ENCODE measurements around the gene EXOC2.

The EXOC2 gene

GRCh38 chr6:449486-450419, 243.2 kb downstream of the EXOC2 start:
- FAIRE-seq, result no peak

DNA sequence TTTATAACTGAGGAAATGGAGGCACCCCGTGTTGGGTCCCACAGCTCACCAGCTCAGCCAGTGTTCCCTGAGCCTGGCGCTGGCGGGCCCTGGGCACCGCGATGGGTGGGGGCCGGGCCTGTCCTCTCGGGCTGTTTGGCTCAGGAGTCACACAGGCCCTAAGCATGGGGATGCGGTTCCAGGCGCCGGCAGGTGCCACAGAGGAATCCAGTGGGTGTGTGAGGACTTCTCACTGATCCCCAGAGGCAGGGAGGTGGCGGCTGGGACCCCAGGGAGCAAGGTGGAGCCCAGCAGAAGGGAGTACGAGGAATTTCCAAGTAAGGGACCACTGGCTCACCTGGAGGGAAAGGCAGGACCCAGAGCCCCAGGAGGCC, 243.9 kb downstream of the EXOC2 start:
- no peak for FAIRE-seq
- DNase-seq (ENCODE audit: insufficient read length), result no peak
- TF ChIP-seq POLR2AphosphoS5 (IDR thresholded peaks at IDR 0.05; ENCODE audit: low read depth, low read length), result no peak
- TF ChIP-seq TAF1 (IDR thresholded peaks at IDR 0.05; ENCODE audit: borderline replicate concordance, low read depth, low read length), result no peak
- no peak for TF ChIP-seq POLR2A (IDR thresholded peaks at IDR 0.05; ENCODE audit: low read depth, low read length)

More at GRCh38 chr6:449486-450419, 243.2 kb downstream of the EXOC2 start:
- no peak for TF ChIP-seq POLR2A (IDR thresholded peaks at IDR 0.05; ENCODE audit: low read depth, low read length)
- TF ChIP-seq POLR2AphosphoS5 (IDR thresholded peaks at IDR 0.05; ENCODE audit: low read depth, low read length), result no peak
- TF ChIP-seq TAF1 (IDR thresholded peaks at IDR 0.05; ENCODE audit: borderline replicate concordance, low read depth, low read length), result no peak
- DNase-seq (ENCODE audit: insufficient read length), result no peak

DNA sequence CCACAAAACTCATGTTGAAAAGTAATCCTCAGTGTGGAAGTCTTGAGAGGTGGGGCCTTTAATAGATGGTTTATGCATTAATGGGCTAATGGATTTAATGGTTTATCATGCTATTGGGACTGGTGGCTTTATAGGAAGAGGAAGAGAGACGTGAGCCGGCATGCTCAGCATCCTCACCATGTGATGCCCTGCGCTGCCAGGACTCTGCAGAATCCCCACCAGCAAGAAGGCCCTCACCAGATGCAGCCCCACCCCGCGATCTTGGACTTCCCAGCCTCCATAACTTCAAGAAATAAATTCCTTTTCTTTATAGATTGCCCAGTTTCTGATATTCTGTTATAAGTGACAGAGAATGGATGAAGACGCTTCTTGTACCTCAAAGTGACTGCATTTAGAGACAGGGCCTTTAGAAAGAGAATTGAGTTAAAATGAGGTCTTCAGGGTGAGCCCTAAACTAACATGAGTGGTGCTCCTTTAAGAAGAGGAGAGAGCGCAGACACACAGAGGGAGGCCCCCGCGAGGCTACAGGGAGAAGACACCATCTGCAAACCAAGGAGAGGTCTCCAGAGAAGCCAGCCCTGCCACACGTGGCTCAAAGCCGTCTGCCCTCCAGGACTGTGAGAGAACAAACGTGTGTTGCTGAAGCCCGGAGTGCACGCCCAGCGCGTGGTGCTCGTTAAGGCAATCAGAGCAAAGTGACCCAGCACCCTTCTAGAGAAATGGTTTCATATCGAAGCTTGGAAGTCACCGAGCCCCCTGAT, 244.5 kb downstream of the EXOC2 start:
- TF ChIP-seq TAF1 (IDR thresholded peaks at IDR 0.05; ENCODE audit: borderline replicate concordance, low read depth, low read length) (no peak), POLR2AphosphoS5 (IDR thresholded peaks at IDR 0.05; ENCODE audit: low read depth, low read length) (no peak), POLR2A (IDR thresholded peaks at IDR 0.05; ENCODE audit: low read depth, low read length) (no peak)
- FAIRE-seq, result no peak
- DNase-seq (ENCODE audit: insufficient read length), result no peak

DNA sequence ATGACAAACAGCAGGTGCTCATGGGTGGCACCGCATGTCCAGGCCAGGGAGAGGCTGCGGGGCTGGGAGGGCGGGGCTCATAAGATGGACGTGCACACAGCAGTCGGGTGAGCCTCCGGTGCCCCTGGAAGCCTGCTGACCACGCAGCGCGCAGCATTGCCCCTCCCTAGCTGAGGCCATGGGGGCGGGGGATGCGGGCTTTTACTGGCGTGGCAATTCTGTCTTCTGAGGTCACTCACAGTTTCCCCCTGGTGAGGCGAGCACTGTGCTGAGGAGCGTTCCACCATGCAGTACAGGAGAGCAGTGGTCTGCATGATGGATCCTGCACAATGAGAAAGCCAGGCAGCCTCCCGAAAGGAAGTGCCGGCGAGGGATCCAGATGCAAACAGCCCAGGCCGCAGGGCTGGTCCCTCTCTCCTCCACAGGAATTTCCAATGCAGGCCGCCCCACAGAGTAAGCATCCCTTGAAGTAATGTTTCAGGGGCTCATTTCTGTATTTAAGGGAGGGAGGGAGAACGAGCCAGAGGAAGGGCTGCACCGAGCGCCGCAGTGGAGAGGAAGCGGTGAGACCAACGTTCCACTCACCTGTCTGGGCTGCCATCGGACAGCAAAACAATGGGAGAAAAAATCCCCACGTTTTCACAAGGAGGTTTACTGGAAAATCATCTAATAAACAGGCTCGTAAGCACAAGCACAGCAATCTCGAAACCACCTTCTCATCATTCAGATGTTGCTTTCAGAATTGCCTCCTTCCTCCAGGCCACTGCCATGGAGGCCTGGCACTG, 245.4 kb downstream of the EXOC2 start:
- DNase-seq (ENCODE audit: insufficient read length) (no peak), FAIRE-seq (no peak)
- TF ChIP-seq POLR2A (IDR thresholded peaks at IDR 0.05; ENCODE audit: low read depth, low read length) (no peak), POLR2AphosphoS5 (IDR thresholded peaks at IDR 0.05; ENCODE audit: low read depth, low read length) (no peak), TAF1 (IDR thresholded peaks at IDR 0.05; ENCODE audit: borderline replicate concordance, low read depth, low read length) (no peak)

DNA sequence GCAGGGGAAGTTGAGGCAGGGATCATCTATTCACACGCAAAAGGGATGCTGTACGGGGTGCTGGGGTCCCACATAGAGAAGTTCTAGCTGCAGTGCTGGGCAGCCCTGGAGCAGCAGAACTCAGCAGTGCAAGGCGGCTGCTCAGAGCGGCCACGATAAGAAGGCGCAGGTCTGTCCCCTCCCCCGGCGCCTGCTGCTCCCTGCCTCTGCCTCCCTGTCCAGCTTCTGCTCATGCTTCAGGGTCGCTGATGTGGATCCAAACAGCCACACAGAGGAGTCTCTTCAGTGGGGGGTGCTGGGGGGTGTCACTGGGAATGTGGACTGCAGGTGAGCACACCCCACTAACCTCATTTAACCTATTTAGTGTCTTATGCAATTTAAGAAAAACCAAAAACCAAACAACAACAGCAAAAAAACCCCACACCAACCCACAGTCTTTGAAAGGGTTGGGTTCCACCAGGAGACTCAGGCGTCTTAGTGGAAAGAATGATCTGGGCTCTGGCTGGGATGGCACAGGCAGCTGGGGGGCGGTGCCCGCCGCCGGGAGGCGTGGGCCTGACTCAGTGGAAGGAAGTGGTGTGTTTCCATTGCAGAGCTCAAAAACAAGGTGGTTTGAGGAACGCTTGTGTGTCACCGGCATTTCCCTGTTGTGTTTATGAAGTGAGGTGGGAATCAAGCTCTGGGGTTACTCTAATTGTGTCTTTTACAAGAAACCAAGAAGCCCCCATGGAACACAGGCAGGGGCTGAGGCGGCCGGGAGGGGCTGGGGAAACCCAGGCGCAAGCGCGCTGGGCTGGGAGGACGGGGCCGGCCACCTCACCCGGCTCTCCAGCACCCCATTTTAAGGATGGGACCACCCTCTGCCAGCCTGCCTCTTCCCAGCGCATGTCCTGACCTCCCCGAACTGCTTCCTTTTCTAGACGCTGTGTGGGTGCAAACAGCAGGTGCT, 246.2 kb downstream of the EXOC2 start:
- TF ChIP-seq POLR2AphosphoS5 (IDR thresholded peaks at IDR 0.05; ENCODE audit: low read depth, low read length) (no peak), POLR2A (IDR thresholded peaks at IDR 0.05; ENCODE audit: low read depth, low read length) (no peak), TAF1 (IDR thresholded peaks at IDR 0.05; ENCODE audit: borderline replicate concordance, low read depth, low read length) (no peak)
- DNase-seq (ENCODE audit: insufficient read length) (no peak), FAIRE-seq (no peak)

DNA sequence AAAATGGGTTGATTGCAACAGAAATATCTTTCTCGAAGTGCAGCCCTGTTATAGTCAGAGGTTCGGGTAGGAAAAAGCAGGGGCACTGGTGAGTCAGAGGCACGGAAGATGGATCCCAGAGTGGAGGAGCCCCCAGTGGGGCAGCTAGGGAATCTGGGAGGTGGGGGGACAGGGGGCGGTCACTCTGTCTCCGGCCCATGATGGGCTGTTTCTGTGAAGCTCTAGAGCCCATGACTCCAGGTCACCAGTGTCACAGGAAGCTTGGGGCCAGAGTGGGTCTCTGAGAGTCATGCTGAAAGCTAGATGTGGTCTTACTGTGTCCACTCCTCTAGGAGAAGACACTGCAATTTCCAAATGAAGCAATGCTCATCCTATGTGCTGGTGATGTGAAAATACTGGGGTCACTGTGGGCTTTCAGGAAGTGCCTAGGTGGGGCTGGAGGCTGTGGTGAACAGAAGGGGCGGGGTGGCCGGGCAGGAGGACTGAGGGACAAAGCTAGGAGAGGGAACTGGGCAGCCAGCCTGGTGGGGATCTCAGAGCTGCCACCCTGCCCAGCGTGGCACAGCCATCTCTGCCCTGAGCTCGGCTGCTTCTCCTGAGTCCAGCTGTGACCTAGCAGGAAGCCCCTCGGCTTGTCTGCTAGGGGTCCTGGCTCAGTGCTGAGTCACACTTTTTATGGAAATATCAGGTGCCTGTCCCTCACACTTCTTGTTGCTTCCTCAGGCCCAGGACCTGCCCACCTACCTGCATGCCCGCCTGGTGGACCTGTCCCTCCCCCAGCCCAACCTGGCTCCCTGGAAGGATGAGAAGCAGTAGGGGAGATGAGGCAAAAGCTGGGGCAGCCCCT, 247.1 kb downstream of the EXOC2 start:
- DNase-seq (ENCODE audit: insufficient read length), result no peak
- no peak for FAIRE-seq
- TF ChIP-seq POLR2AphosphoS5 (IDR thresholded peaks at IDR 0.05; ENCODE audit: low read depth, low read length), result no peak
- no peak for TF ChIP-seq POLR2A (IDR thresholded peaks at IDR 0.05; ENCODE audit: low read depth, low read length)
- TF ChIP-seq TAF1 (IDR thresholded peaks at IDR 0.05; ENCODE audit: borderline replicate concordance, low read depth, low read length), result no peak

GRCh38 chr6:444653-445275, 248.2 kb downstream of the EXOC2 start:
- no peak for TF ChIP-seq POLR2A (IDR thresholded peaks at IDR 0.05; ENCODE audit: low read depth, low read length)
- no peak for TF ChIP-seq TAF1 (IDR thresholded peaks at IDR 0.05; ENCODE audit: borderline replicate concordance, low read depth, low read length)
- no peak for TF ChIP-seq POLR2AphosphoS5 (IDR thresholded peaks at IDR 0.05; ENCODE audit: low read depth, low read length)
- FAIRE-seq, result no peak
- no peak for DNase-seq (ENCODE audit: insufficient read length)

DNA sequence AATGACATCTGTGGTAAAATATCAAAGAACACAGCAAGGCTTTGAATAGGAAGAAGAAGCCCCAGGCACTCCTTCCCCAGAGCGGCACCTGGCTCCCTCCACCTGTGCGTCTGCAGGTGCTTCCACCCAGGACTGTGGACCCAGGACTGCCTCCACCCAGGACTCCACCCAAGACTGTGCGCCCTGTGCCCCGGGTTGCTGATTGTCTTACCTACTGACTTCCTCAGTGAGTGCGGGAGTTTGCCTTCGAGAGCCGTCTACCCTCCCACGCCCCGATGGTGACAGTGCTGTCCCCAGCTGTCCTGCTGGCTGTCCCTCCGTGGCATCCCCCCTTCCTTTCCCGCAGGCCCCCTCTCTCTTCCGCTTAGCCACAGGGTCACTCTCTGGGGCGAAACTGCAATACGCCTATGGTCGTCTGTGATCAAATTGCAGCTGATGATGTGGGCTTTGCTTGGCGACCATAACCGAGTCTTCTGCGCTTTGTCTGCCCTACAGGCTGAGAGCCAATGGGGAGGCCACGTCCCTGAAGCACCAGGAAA, 249.2 kb downstream of the EXOC2 start:
- TF ChIP-seq POLR2AphosphoS5 (IDR thresholded peaks at IDR 0.05; ENCODE audit: low read depth, low read length), result no peak
- no peak for TF ChIP-seq TAF1 (IDR thresholded peaks at IDR 0.05; ENCODE audit: borderline replicate concordance, low read depth, low read length)
- no peak for TF ChIP-seq POLR2A (IDR thresholded peaks at IDR 0.05; ENCODE audit: low read depth, low read length)
- no peak for DNase-seq (ENCODE audit: insufficient read length)
- no peak for FAIRE-seq

Data from GM12892 (cell line).